WTC11 (cell line): ENCODE measurements around the gene TBC1D12. TPM values are rescaled to one million over a fixed set of nuclear protein-coding genes. Genes with fewer than 3 reads are reported as not detected.
A peak's percentile ranks its signal among the peaks of the same experiment; 100 is the strongest.
"Not testable (repeated sequence)": the region's sequence is repeated elsewhere in the genome, so short reads cannot be mapped to it uniquely, and the experiment has no call there.

Experiments
- ATAC-seq: fragments of 200-7000 bp; cut with Tn5 transposase; 2 replicates; pipeline ENCODE4 v1.10.0; 2021; ENCODE audit warnings: mild to moderate bottlenecking, moderate library complexity
- CTCF ChIA-PET: fragments of 300-600 bp; sonication (Branson Sonifier 250); formaldehyde crosslinking; loops from one replicate; lab custom pipeline; 2021; ENCODE audit warnings: antibody characterized with exemption; lab: Charles Lee
- POLR2A ChIA-PET: fragments of 350-600 bp; sonication (Branson Sonifier 250); formaldehyde crosslinking; loops from one replicate; lab custom pipeline; 2021; ENCODE audit warnings: antibody characterized with exemption; lab: Charles Lee
- DNase-seq: peaks from one replicate; pipeline ENCODE4 v3.0.0; 2021; ENCODE audit warnings: low spot score
- H3K27ac Mint-ChIP-seq: 2 replicates; pipeline ENCODE4 v1.8.0; 2021; ENCODE audit warnings: mixed read lengths
- H3K27me3 Mint-ChIP-seq: 2 replicates; pipeline ENCODE4 v1.8.0; 2021; ENCODE audit warnings: low read depth, mild to moderate bottlenecking, moderate library complexity, mixed read lengths
- H3K36me3 Mint-ChIP-seq: 2 replicates; pipeline ENCODE4 v1.8.0; 2021; ENCODE audit warnings: mixed read lengths
- H3K4me1 Mint-ChIP-seq: 2 replicates; pipeline ENCODE4 v1.8.0; 2022; ENCODE audit warnings: mixed read lengths
- H3K4me3 Mint-ChIP-seq: 2 replicates; pipeline ENCODE4 v1.8.0; 2021; ENCODE audit warnings: mild to moderate bottlenecking, moderate library complexity, mixed read lengths
- H3K9me3 Mint-ChIP-seq: 2 replicates; pipeline ENCODE4 v1.8.0; 2021; ENCODE audit warnings: mixed read lengths
- ARID4B ChIP-seq: sonication (generic); formaldehyde crosslinking; IDR thresholded peaks from 2 replicates; pipeline ENCODE4 v1.8.0; 2023; ENCODE audit warnings: missing genetic modification reagents, mild to moderate bottlenecking, borderline replicate concordance
- CDX4 ChIP-seq: fragments of 250-450 bp; sonication (Bioruptor Pico); IDR thresholded peaks from 2 replicates; pipeline ENCODE4 v1.9.0; 2021; ENCODE audit warnings: moderate library complexity, mild to moderate bottlenecking, inconsistent platforms, borderline replicate concordance
- FOXJ3 ChIP-seq: sonication (generic); formaldehyde crosslinking; IDR thresholded peaks from 2 replicates; pipeline ENCODE4 v1.9.0; 2021; ENCODE audit warnings: missing genetic modification reagents, mild to moderate bottlenecking, borderline replicate concordance
- HMGA2 ChIP-seq: fragments of 250-450 bp; sonication (Bioruptor Pico); IDR thresholded peaks from 2 replicates; pipeline ENCODE4 v1.4.0; 2021; ENCODE audit warnings: mild to moderate bottlenecking, moderate library complexity
- IRF1 ChIP-seq: sonication (generic); formaldehyde crosslinking; IDR thresholded peaks from 2 replicates; pipeline ENCODE4 v1.8.0; 2023; ENCODE audit warnings: missing genetic modification reagents
- IRF2 ChIP-seq: sonication (generic); formaldehyde crosslinking; IDR thresholded peaks from 2 replicates; pipeline ENCODE4 v1.8.0; 2022; ENCODE audit warnings: low read depth, missing genetic modification reagents, borderline replicate concordance
- JAZF1 ChIP-seq: fragments of 250-450 bp; sonication (Bioruptor Pico); IDR thresholded peaks from 2 replicates; pipeline ENCODE4 v1.9.0; 2021; ENCODE audit warnings: moderate library complexity, mild to moderate bottlenecking, inconsistent platforms
- MYBL2 ChIP-seq: sonication (generic); formaldehyde crosslinking; IDR thresholded peaks from 2 replicates; pipeline ENCODE4 v1.8.1; 2023; ENCODE audit warnings: mild to moderate bottlenecking, moderate library complexity, missing genetic modification reagents
- NR1H2 ChIP-seq: sonication (generic); formaldehyde crosslinking; IDR thresholded peaks from 2 replicates; pipeline ENCODE4 v1.9.0; 2021; ENCODE audit warnings: mild to moderate bottlenecking, moderate library complexity, missing genetic modification reagents
- OVOL2 ChIP-seq: fragments of 250-450 bp; sonication (Bioruptor Pico); IDR thresholded peaks from 2 replicates; pipeline ENCODE4 v1.9.0; 2021; ENCODE audit warnings: mild to moderate bottlenecking, borderline replicate concordance
- RELA ChIP-seq: sonication (generic); formaldehyde crosslinking; IDR thresholded peaks from 2 replicates; pipeline ENCODE4 v1.8.1; 2022; ENCODE audit warnings: missing genetic modification reagents, mild to moderate bottlenecking, borderline replicate concordance
- TEAD4 ChIP-seq: sonication (generic); formaldehyde crosslinking; IDR thresholded peaks from 2 replicates; pipeline ENCODE4 v1.8.0; 2022; ENCODE audit warnings: mild to moderate bottlenecking, missing genetic modification reagents
- ZBTB21 ChIP-seq: sonication (generic); formaldehyde crosslinking; IDR thresholded peaks from 2 replicates; pipeline ENCODE4 v1.8.1; 2023; ENCODE audit warnings: mild to moderate bottlenecking, missing genetic modification reagents, borderline replicate concordance
- ZNF121 ChIP-seq: sonication (generic); formaldehyde crosslinking; IDR thresholded peaks from 2 replicates; pipeline ENCODE4 v1.8.0; 2023; ENCODE audit warnings: missing genetic modification reagents
- ZNF138 ChIP-seq: sonication (generic); formaldehyde crosslinking; conservative IDR thresholded peaks from 2 replicates; pipeline ENCODE4 v1.8.1; 2022; ENCODE audit warnings: mild to moderate bottlenecking, moderate library complexity, missing genetic modification reagents
- ZNF512 ChIP-seq: sonication (generic); formaldehyde crosslinking; IDR thresholded peaks from 2 replicates; pipeline ENCODE4 v1.8.1; 2022; ENCODE audit warnings: missing genetic modification reagents, borderline replicate concordance
- total RNA-seq: library from RNA; stranded (reverse); gene quantifications from 3 replicates; pipeline ENCODE4 v1.2.3, GENCODE V29; 2021
- TF ChIP-seq, protein P1 (sequence below): sonication (generic); formaldehyde crosslinking; conservative IDR thresholded peaks from 2 replicates; pipeline ENCODE4 v1.8.1; 2022; ENCODE audit warnings: mild to moderate bottlenecking, missing genetic modification reagents
- TF ChIP-seq, protein P2 (sequence below): sonication (generic); formaldehyde crosslinking; IDR thresholded peaks from 2 replicates; pipeline ENCODE4 v1.8.0; 2022; ENCODE audit warnings: mild to moderate bottlenecking, missing genetic modification reagents
- TF ChIP-seq, protein P3 (sequence below): fragments of 250-450 bp; sonication (Bioruptor Pico); IDR thresholded peaks from 2 replicates; pipeline ENCODE4 v2.1.2; 2022; ENCODE audit warnings: mild to moderate bottlenecking, moderate library complexity

TBC1D12 gene
- total RNA-seq, 1 experiment from 2014 or later: 2.2 TPM

DNA sequence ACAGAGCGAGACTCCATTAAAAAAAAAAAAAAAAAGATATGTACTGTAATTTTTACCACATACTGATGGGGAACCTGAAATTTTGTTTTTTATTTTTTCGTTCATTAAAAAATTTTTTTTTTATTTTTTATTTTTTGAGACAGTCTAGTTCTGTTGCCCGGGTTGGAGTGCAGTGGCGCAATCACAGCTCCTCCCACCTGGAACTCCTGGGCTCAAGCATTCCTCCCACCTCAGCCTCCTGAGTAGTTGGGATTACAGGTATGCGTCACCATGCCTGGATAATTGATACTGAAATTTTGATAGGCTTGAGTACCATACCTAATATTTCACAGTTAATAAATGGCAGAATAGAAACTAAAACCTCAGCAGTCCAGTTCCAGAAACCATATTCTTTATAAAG, 122.4 kb downstream of the TBC1D12 start:
- no peak for DNase-seq
- no peaks in the 10 kb centered on the region for H3K36me3 Mint-ChIP-seq
- no peak for ATAC-seq
- no peaks in the 10 kb centered on the region for H3K4me1 Mint-ChIP-seq
- no peaks in the 10 kb centered on the region for H3K27me3 Mint-ChIP-seq
- H3K27ac Mint-ChIP-seq: no peak overlapping the region
- CTCF ChIA-PET: no interaction called here
- H3K9me3 Mint-ChIP-seq: no peaks in the 10 kb centered on the region
- no peak for TF ChIP-seq ZNF138 (CRISPR knock-in tag)
- TF ChIP-seq, protein P1, sequence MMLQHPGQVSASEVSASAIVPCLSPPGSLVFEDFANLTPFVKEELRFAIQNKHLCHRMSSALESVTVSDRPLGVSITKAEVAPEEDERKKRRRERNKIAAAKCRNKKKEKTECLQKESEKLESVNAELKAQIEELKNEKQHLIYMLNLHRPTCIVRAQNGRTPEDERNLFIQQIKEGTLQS: no peak
- TF ChIP-seq TEAD4 (CRISPR knock-in tag): no peak
- no peak for TF ChIP-seq IRF1 (CRISPR knock-in tag)
- TF ChIP-seq ZNF121 (CRISPR knock-in tag): no peak
- TF ChIP-seq ZBTB21 (CRISPR knock-in tag): no peak
- TF ChIP-seq CDX4 (CRISPR knock-in tag): no peak
- no peak for TF ChIP-seq FOXJ3 (CRISPR knock-in tag)
- no peak for TF ChIP-seq NR1H2 (CRISPR knock-in tag)
- TF ChIP-seq, protein P2, sequence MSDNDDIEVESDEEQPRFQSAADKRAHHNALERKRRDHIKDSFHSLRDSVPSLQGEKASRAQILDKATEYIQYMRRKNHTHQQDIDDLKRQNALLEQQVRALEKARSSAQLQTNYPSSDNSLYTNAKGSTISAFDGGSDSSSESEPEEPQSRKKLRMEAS: no peak
- no peak for TF ChIP-seq ARID4B (CRISPR knock-in tag)
- TF ChIP-seq, protein P3, sequence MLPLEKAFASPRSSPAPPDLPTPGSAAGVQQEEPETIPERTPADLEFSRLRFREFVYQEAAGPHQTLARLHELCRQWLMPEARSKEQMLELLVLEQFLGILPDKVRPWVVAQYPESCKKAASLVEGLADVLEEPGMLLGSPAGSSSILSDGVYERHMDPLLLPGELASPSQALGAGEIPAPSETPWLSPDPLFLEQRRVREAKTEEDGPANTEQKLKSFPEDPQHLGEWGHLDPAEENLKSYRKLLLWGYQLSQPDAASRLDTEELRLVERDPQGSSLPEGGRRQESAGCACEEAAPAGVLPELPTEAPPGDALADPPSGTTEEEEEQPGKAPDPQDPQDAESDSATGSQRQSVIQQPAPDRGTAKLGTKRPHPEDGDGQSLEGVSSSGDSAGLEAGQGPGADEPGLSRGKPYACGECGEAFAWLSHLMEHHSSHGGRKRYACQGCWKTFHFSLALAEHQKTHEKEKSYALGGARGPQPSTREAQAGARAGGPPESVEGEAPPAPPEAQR: no peak
- no peak for TF ChIP-seq IRF2 (CRISPR knock-in tag)
- POLR2A ChIA-PET: no interaction called here
- no peak overlapping the region for H3K4me3 Mint-ChIP-seq

DNA sequence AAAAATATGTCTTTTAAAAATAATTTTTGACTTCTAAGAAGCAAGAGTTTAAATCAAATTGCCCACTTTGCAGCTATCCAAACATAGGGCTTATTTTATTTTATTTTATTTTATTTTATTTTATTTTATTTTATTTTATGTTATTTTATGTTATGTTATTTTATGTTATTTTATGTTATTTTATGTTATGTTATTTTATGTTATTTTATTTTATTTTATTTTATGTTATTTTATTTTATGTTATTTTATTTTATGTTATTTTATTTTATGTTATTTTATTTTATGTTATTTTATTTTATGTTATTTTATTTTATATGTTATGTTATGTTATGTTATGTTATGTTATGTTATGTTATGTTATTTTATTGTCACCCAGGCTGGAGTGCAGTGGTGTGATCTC, 129.2 kb downstream of the TBC1D12 start:
- CTCF ChIA-PET, POLR2A ChIA-PET, H3K27me3 Mint-ChIP-seq: not testable (repeated sequence)

GRCh38 chr10:94533027-94533426, 130.7 kb downstream of the TBC1D12 start:
- H3K4me3 Mint-ChIP-seq: no peak overlapping the region
- no peaks in the 10 kb centered on the region for H3K4me1 Mint-ChIP-seq
- ChIA-PET POLR2A (no interaction called here), CTCF (no interaction called here)
- TF ChIP-seq JAZF1 (CRISPR knock-in tag) (no peak), MYBL2 (CRISPR knock-in tag) (no peak), ZNF512 (CRISPR knock-in tag) (no peak), RELA (no peak), OVOL2 (no peak)
- H3K27me3 Mint-ChIP-seq: no peaks in the 10 kb centered on the region
- H3K9me3 Mint-ChIP-seq: no peaks in the 10 kb centered on the region
- DNase-seq (no peak), ATAC-seq (no peak)
- H3K36me3 Mint-ChIP-seq: no peaks in the 10 kb centered on the region
- no peak overlapping the region for H3K27ac Mint-ChIP-seq

More for the DNA sequence above, 129.2 kb downstream of the TBC1D12 start:
- not testable (repeated sequence) for H3K36me3 Mint-ChIP-seq
- peak; percentile 94 for TF ChIP-seq HMGA2 (CRISPR knock-in tag)
- TF ChIP-seq, all 79 proteins: peak for 1; not testable (repeated sequence) for 78
- ATAC-seq, H3K27ac Mint-ChIP-seq, H3K9me3 Mint-ChIP-seq, H3K4me1 Mint-ChIP-seq, H3K4me3 Mint-ChIP-seq, DNase-seq: not testable (repeated sequence)
